ENCODE measurements around the gene APOBEC2. TPM values are rescaled to one million over a fixed set of nuclear protein-coding genes. Genes with fewer than 3 reads are reported as not detected.
"Not testable (repeated sequence)": the region's sequence is repeated elsewhere in the genome, so short reads cannot be mapped to it uniquely, and the experiment has no call there.

APOBEC2 gene
- not detected for total RNA-seq

DNA sequence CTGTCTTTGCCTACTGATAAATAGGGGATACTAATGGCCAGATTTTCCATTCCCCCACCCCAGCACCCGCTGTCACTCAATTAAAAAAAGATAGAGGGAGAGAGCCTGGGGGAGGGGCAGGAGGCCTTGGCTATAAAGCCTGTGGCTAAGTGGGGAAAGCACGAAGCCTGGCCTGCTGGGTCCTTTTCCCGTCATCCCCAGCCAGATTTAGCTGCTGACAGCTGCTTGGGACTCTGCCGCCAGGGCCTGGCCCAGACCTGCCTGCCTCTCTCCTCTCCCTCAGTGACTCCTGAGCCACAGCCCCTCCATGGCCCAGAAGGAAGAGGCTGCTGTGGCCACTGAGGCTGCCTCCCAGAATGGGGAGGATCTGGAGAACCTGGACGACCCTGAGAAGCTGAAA lies at the start of gene APOBEC2:
APOBEC2 (plus strand) TSS at position 162 of the 400 bp plus-strand sequence; CDS start at position 308, 146 bp downstream.
- H3K9me3 Mint-ChIP-seq: no peaks in the 10 kb centered on the region
- no peaks in the 10 kb centered on the region for H3K27me3 Mint-ChIP-seq
- H3K4me1 Mint-ChIP-seq: peaks cover 12% of the 10 kb centered on the region
- DNase-seq: no peak
- H3K27ac Mint-ChIP-seq: peak within 1 kb of the TSS; percentile 68
- H3K36me3 Mint-ChIP-seq: peaks cover 17% of the 10 kb centered on the region
- no peak within 1 kb of the TSS for H3K4me3 Mint-ChIP-seq

DNA sequence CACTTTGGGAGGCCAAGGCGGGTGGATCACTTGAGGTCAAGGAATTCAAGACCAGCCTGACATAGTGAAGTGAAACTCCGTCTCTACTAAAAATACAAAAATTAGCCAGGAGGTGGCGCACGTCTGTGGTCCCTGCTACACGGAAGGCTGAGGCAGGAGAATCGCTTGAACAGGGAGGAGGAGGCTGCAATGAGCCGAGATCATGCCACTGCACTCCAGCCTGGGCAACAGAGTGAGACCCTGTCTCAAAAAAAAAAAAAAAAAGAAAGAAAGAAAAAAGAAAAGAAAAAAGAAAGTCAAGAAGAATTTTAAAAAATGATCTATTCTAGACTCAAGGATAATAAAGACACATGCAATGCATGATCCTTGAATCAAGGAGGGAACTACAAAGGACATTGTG lies 46.8 kb upstream of the APOBEC2 start:
- DNase-seq: peak; percentile 47
- not testable (repeated sequence) for H3K9me3 Mint-ChIP-seq, H3K4me1 Mint-ChIP-seq, H3K36me3 Mint-ChIP-seq, H3K4me3 Mint-ChIP-seq, H3K27ac Mint-ChIP-seq
- peaks cover 21% of the 10 kb centered on the region for H3K27me3 Mint-ChIP-seq

DNA sequence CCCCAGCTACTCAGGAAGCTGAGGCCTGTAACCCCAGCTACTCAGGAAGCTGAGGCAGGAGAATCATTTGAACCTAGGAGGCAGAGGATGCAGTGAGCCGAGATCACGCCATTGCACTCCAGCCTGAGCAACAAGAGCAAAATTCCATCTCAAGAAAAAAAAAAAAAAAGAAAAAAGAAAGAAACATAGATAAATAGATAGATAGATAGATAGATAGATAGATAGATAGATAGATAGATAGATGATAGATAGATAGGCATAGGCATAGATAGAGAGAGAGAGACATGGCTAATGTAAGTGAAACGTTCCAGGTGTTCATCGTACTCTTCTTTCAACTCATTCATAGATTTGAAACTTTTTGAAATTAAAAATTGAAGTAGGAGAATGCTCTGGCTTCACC lies 46.0 kb upstream of the APOBEC2 start:
- H3K27me3 Mint-ChIP-seq: peaks cover 14% of the 10 kb centered on the region
- not testable (repeated sequence) for H3K27ac Mint-ChIP-seq, H3K4me1 Mint-ChIP-seq, H3K9me3 Mint-ChIP-seq, H3K4me3 Mint-ChIP-seq, H3K36me3 Mint-ChIP-seq, DNase-seq

DNA sequence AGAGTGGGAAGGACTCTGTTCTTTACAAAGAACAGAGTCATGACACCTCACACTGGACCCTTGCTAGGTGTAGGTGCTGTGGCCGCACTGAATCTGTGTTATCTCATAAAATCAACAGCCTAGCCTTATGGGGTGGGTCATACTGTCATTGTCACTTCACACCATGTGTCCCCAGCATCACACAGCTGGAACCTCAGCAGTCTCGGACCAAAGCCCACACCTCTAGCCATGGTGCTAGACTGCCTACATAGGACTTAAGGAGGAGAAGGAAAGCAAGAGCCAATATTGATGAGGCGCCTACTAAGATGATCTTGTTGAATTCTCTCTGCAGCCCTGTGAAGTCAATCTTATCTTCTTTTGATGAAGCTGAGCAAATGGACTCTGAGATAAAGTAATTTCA lies 45.0 kb upstream of the APOBEC2 start:
- no peak for DNase-seq
- Mint-ChIP-seq H3K4me3 (no peak overlapping the region), H3K27me3 (peaks cover 9% of the 10 kb centered on the region), H3K9me3 (no peaks in the 10 kb centered on the region), H3K27ac (no peak overlapping the region), H3K4me1 (no peaks in the 10 kb centered on the region), H3K36me3 (no peaks in the 10 kb centered on the region)

GRCh38 chr6:41009669-41010068 lies 43.3 kb upstream of the APOBEC2 start:
- no peak overlapping the region for H3K4me3 Mint-ChIP-seq
- H3K36me3 Mint-ChIP-seq: no peaks in the 10 kb centered on the region
- DNase-seq: no peak
- H3K27ac Mint-ChIP-seq: no peak overlapping the region
- no peaks in the 10 kb centered on the region for H3K27me3 Mint-ChIP-seq
- H3K9me3 Mint-ChIP-seq: no peaks in the 10 kb centered on the region
- no peaks in the 10 kb centered on the region for H3K4me1 Mint-ChIP-seq

DNA sequence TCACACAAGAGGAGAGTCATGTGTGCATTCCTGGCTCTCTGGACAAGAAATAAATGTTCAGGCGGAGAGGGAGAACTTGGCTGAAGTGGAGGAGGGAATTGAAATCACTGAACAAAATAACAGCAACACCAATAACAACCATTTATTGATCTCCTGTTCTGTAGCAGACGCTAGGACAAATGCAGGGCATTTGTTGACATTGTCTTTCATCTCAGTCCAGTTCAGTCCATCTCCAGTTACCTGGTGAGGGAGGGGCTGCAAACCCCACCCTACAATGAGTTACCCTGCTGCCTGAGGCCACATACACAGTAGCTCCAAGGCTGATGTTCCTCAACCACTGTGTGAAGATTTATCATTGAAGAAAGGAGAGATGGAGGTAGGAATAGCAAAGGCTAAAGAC lies 41.3 kb upstream of the APOBEC2 start:
- DNase-seq: no peak
- Mint-ChIP-seq H3K4me3 (no peak overlapping the region), H3K36me3 (no peaks in the 10 kb centered on the region), H3K9me3 (no peaks in the 10 kb centered on the region), H3K27ac (no peak overlapping the region), H3K4me1 (no peaks in the 10 kb centered on the region), H3K27me3 (no peaks in the 10 kb centered on the region)

DNA sequence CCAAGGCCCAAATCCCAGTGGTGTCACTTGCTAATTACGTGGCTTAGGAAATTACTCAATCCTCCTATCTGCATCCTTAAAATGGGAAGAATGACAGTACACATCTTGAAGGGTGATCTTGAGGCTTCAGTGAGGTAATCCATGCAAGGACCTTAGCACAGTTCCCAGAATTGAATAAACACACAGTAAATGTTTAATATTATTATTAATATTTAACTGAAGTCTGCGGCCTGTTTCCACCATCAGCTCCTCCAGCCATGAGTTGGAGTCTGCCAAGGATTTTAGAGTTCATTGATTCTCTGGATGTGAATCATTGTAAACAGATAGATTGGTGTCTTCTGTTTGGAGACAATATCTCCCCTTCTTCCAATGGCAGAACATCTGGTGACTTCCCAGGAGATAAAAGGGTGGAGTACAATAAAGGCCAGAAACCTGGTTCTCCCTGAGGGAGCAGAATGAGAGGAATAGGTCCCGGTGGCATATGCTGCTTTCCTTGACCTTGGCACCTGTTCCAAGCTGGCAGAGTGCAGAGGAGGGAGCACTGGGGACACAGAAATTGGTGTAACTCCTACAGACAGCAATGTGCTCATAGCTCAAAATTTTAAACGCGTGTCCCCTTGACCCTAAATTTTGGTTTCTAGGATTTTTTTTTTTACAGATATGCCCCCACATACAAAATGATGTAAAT lies 39.4 kb upstream of the APOBEC2 start:
- H3K27ac Mint-ChIP-seq: no peak overlapping the region
- no peaks in the 10 kb centered on the region for H3K9me3 Mint-ChIP-seq
- DNase-seq: no peak
- no peak overlapping the region for H3K4me3 Mint-ChIP-seq
- no peaks in the 10 kb centered on the region for H3K4me1 Mint-ChIP-seq
- no peaks in the 10 kb centered on the region for H3K27me3 Mint-ChIP-seq
- no peaks in the 10 kb centered on the region for H3K36me3 Mint-ChIP-seq

- Mint-ChIP-seq H3K27ac (no peak overlapping the region), H3K4me1 (no peaks in the 10 kb centered on the region), H3K36me3 (no peaks in the 10 kb centered on the region), H3K9me3 (no peaks in the 10 kb centered on the region), H3K4me3 (no peak overlapping the region), H3K27me3 (no peaks in the 10 kb centered on the region)
- no peak for DNase-seq
These were observed 38.2 kb upstream of the APOBEC2 start for GRCh38 chr6:41014780-41015179.

- not testable (repeated sequence) for H3K36me3 Mint-ChIP-seq, H3K27ac Mint-ChIP-seq, H3K27me3 Mint-ChIP-seq, H3K4me1 Mint-ChIP-seq, H3K4me3 Mint-ChIP-seq, H3K9me3 Mint-ChIP-seq, DNase-seq
These were observed 37.1 kb upstream of the APOBEC2 start for GRCh38 chr6:41015860-41016259.

GRCh38 chr6:41017663-41018062 lies 35.3 kb upstream of the APOBEC2 start:
- Mint-ChIP-seq H3K27me3 (no peaks in the 10 kb centered on the region), H3K27ac (no peak overlapping the region), H3K4me3 (no peak overlapping the region), H3K9me3 (no peaks in the 10 kb centered on the region), H3K36me3 (no peaks in the 10 kb centered on the region), H3K4me1 (no peaks in the 10 kb centered on the region)
- DNase-seq: no peak

GRCh38 chr6:41021832-41022231 lies 31.2 kb upstream of the APOBEC2 start:
- Mint-ChIP-seq H3K27me3 (no peaks in the 10 kb centered on the region), H3K36me3 (no peaks in the 10 kb centered on the region), H3K9me3 (no peaks in the 10 kb centered on the region), H3K27ac (no peak overlapping the region), H3K4me1 (no peaks in the 10 kb centered on the region), H3K4me3 (no peak overlapping the region)
- DNase-seq: no peak

GRCh38 chr6:41022294-41022693 lies 30.7 kb upstream of the APOBEC2 start:
- Mint-ChIP-seq H3K4me3 (no peak overlapping the region), H3K27me3 (no peaks in the 10 kb centered on the region), H3K9me3 (no peaks in the 10 kb centered on the region), H3K36me3 (no peaks in the 10 kb centered on the region), H3K27ac (no peak overlapping the region), H3K4me1 (peaks cover 3% of the 10 kb centered on the region)
- no peak for DNase-seq

DNA sequence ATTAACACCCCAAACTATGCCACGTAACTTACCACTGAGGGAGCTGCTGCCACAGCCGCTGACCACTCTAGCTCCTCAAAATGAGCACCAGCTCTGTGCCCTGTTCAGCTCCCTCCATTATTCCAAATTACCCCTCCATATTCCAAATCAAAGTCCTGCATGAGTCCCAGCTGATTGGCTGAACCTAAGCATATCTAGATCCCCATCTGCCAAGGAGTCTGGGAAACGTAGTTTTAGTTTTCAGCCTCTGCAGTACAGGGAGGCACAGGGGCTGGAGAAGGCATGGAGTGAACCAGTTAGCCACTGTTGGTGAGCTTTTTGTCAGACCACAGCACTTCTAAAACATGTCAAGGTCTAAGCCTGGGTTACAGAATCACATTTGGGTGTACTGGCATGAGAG lies 29.9 kb upstream of the APOBEC2 start:
- no peak for DNase-seq
- Mint-ChIP-seq H3K27me3 (no peaks in the 10 kb centered on the region), H3K4me3 (no peak overlapping the region), H3K9me3 (no peaks in the 10 kb centered on the region), H3K4me1 (peaks cover 10% of the 10 kb centered on the region), H3K36me3 (no peaks in the 10 kb centered on the region), H3K27ac (no peak overlapping the region)

DNA sequence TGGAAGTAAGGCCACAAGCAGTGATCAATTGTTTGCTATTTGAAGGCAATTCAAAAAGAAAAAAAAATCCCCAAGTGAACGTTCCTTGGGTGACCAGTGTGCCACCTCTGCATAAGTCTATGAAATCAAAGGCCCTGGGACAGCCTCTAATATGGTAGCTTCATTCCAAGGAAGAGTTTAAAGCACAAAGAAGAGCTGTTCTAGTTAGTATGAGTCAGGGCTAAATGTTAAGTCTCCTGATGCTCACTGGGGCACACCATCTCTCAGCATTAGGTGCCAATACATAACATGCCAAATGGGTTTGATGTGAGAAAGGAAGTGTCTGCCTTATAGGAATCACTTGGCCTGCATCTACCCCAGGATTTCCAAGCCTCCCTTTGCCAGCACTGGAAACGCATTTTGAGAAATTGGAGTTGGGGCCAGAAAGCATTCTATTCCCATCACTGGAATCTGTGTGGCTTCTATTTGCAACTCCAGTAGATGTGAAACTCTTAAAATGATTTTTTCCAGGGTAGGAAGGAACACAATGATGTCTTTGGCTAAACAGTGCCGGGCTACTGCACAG lies 27.0 kb upstream of the APOBEC2 start:
- no peak overlapping the region for H3K27ac Mint-ChIP-seq
- DNase-seq: no peak
- no peaks in the 10 kb centered on the region for H3K9me3 Mint-ChIP-seq
- no peaks in the 10 kb centered on the region for H3K36me3 Mint-ChIP-seq
- H3K4me1 Mint-ChIP-seq: peaks cover 17% of the 10 kb centered on the region
- no peaks in the 10 kb centered on the region for H3K27me3 Mint-ChIP-seq
- H3K4me3 Mint-ChIP-seq: no peak overlapping the region

- Mint-ChIP-seq H3K27ac (peak overlapping the region; percentile 10), H3K4me3 (peak overlapping the region; percentile 86), H3K27me3 (no peaks in the 10 kb centered on the region), H3K36me3 (no peaks in the 10 kb centered on the region), H3K9me3 (no peaks in the 10 kb centered on the region), H3K4me1 (peaks cover 17% of the 10 kb centered on the region)
- DNase-seq: no peak
These were observed 25.8 kb upstream of the APOBEC2 start for GRCh38 chr6:41027241-41027640.

GRCh38 chr6:41027799-41028560 lies 25.0 kb upstream of the APOBEC2 start:
- Mint-ChIP-seq H3K4me3 (peak overlapping the region; percentile 86), H3K4me1 (peaks cover 17% of the 10 kb centered on the region), H3K27me3 (no peaks in the 10 kb centered on the region), H3K27ac (peak overlapping the region; percentile 78), H3K9me3 (no peaks in the 10 kb centered on the region), H3K36me3 (no peaks in the 10 kb centered on the region)
- peak; percentile 83 for DNase-seq
